ENCODE measurements around the gene PTPRN2.

Gene PTPRN2

GRCh38 chr7:158003441-158004122 is 584.0 kb downstream of the PTPRN2 start:
- H3K36me3 Mint-ChIP-seq: no peaks in the 10 kb centered on the region
- H3K27ac Mint-ChIP-seq: no peak overlapping the region
- H3K9me3 Mint-ChIP-seq: no peaks in the 10 kb centered on the region
- H3K4me3 Mint-ChIP-seq: no peak overlapping the region
- no peaks in the 10 kb centered on the region for H3K4me1 Mint-ChIP-seq
- no peaks in the 10 kb centered on the region for H3K27me3 Mint-ChIP-seq

GRCh38 chr7:158002486-158003080 is 585.0 kb downstream of the PTPRN2 start:
- H3K4me1 Mint-ChIP-seq: no peaks in the 10 kb centered on the region
- H3K27me3 Mint-ChIP-seq: no peaks in the 10 kb centered on the region
- H3K4me3 Mint-ChIP-seq: no peak overlapping the region
- no peaks in the 10 kb centered on the region for H3K9me3 Mint-ChIP-seq
- H3K36me3 Mint-ChIP-seq: no peaks in the 10 kb centered on the region
- H3K27ac Mint-ChIP-seq: no peak overlapping the region

- no peaks in the 10 kb centered on the region for H3K9me3 Mint-ChIP-seq
- H3K27me3 Mint-ChIP-seq: no peaks in the 10 kb centered on the region
- H3K4me1 Mint-ChIP-seq: no peaks in the 10 kb centered on the region
- no peak overlapping the region for H3K27ac Mint-ChIP-seq
- no peaks in the 10 kb centered on the region for H3K36me3 Mint-ChIP-seq
- no peak overlapping the region for H3K4me3 Mint-ChIP-seq
Observed at GRCh38 chr7:158001621-158002320, 585.9 kb downstream of the PTPRN2 start.

- no peaks in the 10 kb centered on the region for H3K27me3 Mint-ChIP-seq
- no peaks in the 10 kb centered on the region for H3K36me3 Mint-ChIP-seq
- H3K9me3 Mint-ChIP-seq: no peaks in the 10 kb centered on the region
- H3K27ac Mint-ChIP-seq: no peak overlapping the region
- no peaks in the 10 kb centered on the region for H3K4me1 Mint-ChIP-seq
- H3K4me3 Mint-ChIP-seq: no peak overlapping the region
Observed at GRCh38 chr7:158001003-158001402, 586.6 kb downstream of the PTPRN2 start.

GRCh38 chr7:158000160-158000559 is 587.5 kb downstream of the PTPRN2 start:
- Mint-ChIP-seq H3K4me1 (no peaks in the 10 kb centered on the region), H3K4me3 (no peak overlapping the region), H3K27me3 (no peaks in the 10 kb centered on the region)

GRCh38 chr7:157998884-157999552 is 588.6 kb downstream of the PTPRN2 start:
- Mint-ChIP-seq H3K36me3 (no peaks in the 10 kb centered on the region), H3K4me3 (no peak overlapping the region), H3K27me3 (no peaks in the 10 kb centered on the region), H3K9me3 (no peaks in the 10 kb centered on the region), H3K4me1 (no peaks in the 10 kb centered on the region), H3K27ac (no peak overlapping the region)

More at GRCh38 chr7:158000160-158000559, 587.5 kb downstream of the PTPRN2 start:
- no peaks in the 10 kb centered on the region for H3K36me3 Mint-ChIP-seq
- no peak overlapping the region for H3K27ac Mint-ChIP-seq
- H3K9me3 Mint-ChIP-seq: no peaks in the 10 kb centered on the region

DNA sequence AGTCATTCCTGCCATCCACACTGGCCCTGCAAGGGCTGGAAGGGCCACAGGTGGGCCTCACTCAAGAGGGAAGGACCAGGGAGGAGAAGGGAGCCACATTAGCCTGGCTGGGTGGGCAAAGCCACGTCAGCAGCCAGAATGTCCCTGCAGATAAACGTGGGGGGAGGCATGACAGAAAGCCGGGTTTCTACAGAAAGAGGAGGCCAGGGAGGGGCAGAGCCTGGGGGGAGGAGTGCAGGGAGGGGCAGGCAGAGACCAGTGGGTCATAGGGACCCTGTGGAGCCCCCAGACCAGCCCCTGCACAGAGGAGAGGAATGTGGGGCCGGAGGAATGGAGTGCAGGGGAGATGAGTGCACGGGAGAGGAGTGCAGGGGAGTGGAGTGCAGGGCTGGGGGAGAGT is 590.2 kb downstream of the PTPRN2 start:
- Mint-ChIP-seq H3K36me3 (no peaks in the 10 kb centered on the region), H3K9me3 (no peaks in the 10 kb centered on the region), H3K27me3 (no peaks in the 10 kb centered on the region), H3K4me3 (no peak overlapping the region), H3K4me1 (no peaks in the 10 kb centered on the region), H3K27ac (no peak overlapping the region)

GRCh38 chr7:157997080-157997440 is 590.6 kb downstream of the PTPRN2 start:
- Mint-ChIP-seq H3K27me3 (no peaks in the 10 kb centered on the region), H3K4me3 (no peak overlapping the region), H3K36me3 (no peaks in the 10 kb centered on the region), H3K27ac (no peak overlapping the region), H3K9me3 (no peaks in the 10 kb centered on the region), H3K4me1 (no peaks in the 10 kb centered on the region)

GRCh38 chr7:157996359-157997079 is 591.1 kb downstream of the PTPRN2 start:
- no peaks in the 10 kb centered on the region for H3K36me3 Mint-ChIP-seq
- no peaks in the 10 kb centered on the region for H3K4me1 Mint-ChIP-seq
- no peak overlapping the region for H3K27ac Mint-ChIP-seq
- no peaks in the 10 kb centered on the region for H3K27me3 Mint-ChIP-seq
- no peaks in the 10 kb centered on the region for H3K9me3 Mint-ChIP-seq
- no peak overlapping the region for H3K4me3 Mint-ChIP-seq

DNA sequence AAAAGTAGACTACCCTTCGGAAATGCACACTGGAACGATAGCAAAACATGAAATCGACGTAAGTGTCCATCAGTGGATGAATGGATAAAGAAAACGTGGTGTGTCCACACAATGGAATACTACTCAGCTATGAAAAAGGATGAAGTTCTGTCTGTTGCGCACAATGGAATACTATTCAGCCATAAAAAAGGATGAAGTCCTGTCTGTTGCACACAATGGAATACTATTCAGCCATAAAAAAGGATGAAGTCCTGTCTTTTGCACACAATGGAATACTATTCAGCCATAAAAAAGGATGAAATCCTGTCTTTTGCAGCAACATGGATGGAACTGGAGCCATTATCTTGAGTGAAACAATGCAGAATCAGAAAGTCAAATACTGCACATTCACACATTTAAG is 591.8 kb downstream of the PTPRN2 start:
- Mint-ChIP-seq H3K9me3 (no peaks in the 10 kb centered on the region), H3K4me1 (no peaks in the 10 kb centered on the region), H3K4me3 (no peak overlapping the region), H3K27me3 (no peaks in the 10 kb centered on the region), H3K27ac (no peak overlapping the region), H3K36me3 (no peaks in the 10 kb centered on the region)

DNA sequence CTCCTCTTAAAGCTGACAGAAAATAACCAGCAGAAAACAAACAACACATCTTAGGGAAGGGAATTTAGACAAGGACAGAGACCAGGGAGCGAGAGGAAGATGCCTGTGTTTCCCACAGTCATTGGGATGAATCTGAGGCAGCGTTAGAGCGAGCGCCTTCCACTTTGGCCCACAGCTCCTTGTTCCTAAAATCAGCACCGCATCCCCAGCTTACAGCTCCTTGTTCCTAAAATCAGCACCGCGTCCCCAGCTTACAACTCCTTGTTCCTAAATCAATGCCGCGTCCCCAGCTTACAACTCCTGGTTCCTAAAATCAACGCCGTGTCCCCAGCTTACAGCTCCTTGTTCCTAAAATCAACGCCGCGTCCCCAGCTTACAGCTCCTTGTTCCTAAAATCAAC is 593.3 kb downstream of the PTPRN2 start:
- no peak overlapping the region for H3K4me3 Mint-ChIP-seq
- H3K27me3 Mint-ChIP-seq: no peaks in the 10 kb centered on the region
- H3K4me1 Mint-ChIP-seq: no peaks in the 10 kb centered on the region
- no peaks in the 10 kb centered on the region for H3K9me3 Mint-ChIP-seq
- no peak overlapping the region for H3K27ac Mint-ChIP-seq
- no peaks in the 10 kb centered on the region for H3K36me3 Mint-ChIP-seq

DNA sequence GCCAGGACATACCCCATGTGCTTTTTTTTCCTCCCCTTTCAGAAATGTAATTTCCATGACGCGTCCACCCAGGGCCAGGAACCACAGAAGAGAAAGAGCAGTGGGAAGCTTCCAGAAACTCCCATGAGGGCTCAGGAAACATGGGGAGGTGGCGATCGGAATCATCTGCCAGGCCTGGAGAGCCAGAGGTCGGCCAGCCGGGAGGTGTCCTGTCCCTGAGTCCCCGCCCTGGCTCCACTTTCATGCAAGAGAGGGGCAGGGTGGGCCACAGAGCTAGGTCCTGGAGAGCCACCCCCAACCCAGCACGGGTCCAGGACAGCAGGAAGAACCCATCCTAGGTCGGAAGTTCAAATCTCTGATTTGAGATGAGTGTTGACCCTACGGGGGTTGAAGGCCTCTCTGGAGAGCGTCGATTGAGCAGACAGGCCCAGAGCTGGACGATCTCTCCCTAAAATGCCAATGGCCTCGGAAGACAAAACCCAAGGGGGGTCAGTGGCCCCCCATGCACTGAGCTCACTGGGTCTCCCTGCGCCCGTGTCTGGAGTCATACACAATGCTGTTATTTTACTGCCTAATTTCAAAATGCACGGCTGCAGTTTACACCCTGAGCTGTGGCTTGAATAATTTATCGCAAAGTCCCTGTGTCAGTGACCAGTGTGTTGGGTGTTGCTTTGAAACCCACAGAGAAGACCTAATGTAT is 594.1 kb downstream of the PTPRN2 start:
- Mint-ChIP-seq H3K9me3 (no peaks in the 10 kb centered on the region), H3K27me3 (no peaks in the 10 kb centered on the region), H3K4me1 (no peaks in the 10 kb centered on the region), H3K36me3 (no peaks in the 10 kb centered on the region), H3K4me3 (no peak overlapping the region), H3K27ac (no peak overlapping the region)

- no peaks in the 10 kb centered on the region for H3K36me3 Mint-ChIP-seq
- no peaks in the 10 kb centered on the region for H3K27me3 Mint-ChIP-seq
- no peaks in the 10 kb centered on the region for H3K9me3 Mint-ChIP-seq
- H3K27ac Mint-ChIP-seq: no peak overlapping the region
- no peaks in the 10 kb centered on the region for H3K4me1 Mint-ChIP-seq
- H3K4me3 Mint-ChIP-seq: no peak overlapping the region
Observed at GRCh38 chr7:157992511-157993160, 595.0 kb downstream of the PTPRN2 start.

DNA sequence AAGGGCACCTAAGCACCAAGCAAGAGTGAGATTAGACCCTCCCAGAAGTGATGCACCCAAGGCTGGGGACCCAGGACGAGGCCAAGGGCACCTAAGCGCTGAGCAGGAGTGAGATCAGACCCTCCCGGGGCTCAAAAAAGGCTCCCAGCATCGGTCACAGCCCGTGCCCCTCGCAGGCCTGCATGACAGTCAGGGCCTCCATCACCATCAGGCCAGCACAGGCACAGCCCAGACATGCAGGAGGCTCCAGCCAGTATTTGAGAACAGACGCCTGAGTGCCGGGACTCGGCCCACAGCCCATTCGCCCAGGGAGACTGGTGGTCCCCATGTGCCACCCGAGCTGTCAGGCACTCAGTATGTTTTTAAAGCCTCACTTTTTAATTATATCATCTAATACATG is 595.9 kb downstream of the PTPRN2 start:
- H3K4me1 Mint-ChIP-seq: no peaks in the 10 kb centered on the region
- no peak overlapping the region for H3K27ac Mint-ChIP-seq
- H3K27me3 Mint-ChIP-seq: no peaks in the 10 kb centered on the region
- H3K4me3 Mint-ChIP-seq: no peak overlapping the region
- H3K9me3 Mint-ChIP-seq: no peaks in the 10 kb centered on the region
- H3K36me3 Mint-ChIP-seq: no peaks in the 10 kb centered on the region

- Mint-ChIP-seq H3K4me1 (no peaks in the 10 kb centered on the region), H3K4me3 (no peak overlapping the region), H3K36me3 (no peaks in the 10 kb centered on the region), H3K9me3 (no peaks in the 10 kb centered on the region), H3K27me3 (no peaks in the 10 kb centered on the region), H3K27ac (no peak overlapping the region)
Observed at GRCh38 chr7:157991351-157991750, 596.3 kb downstream of the PTPRN2 start.
